HG03159 (cell line): Measurements from ENCODE around the gene HOXC10.

ENCODE experiments used
- ATAC-seq: cut with Tn5 transposase; IDR thresholded peaks from one replicate; pipeline ENCODE4 v1.9.1; 2021; ENCODE audit warnings: mild to moderate bottlenecking, moderate library complexity; ENCODE audit not compliant: unreplicated experiment

Gene HOXC10

DNA sequence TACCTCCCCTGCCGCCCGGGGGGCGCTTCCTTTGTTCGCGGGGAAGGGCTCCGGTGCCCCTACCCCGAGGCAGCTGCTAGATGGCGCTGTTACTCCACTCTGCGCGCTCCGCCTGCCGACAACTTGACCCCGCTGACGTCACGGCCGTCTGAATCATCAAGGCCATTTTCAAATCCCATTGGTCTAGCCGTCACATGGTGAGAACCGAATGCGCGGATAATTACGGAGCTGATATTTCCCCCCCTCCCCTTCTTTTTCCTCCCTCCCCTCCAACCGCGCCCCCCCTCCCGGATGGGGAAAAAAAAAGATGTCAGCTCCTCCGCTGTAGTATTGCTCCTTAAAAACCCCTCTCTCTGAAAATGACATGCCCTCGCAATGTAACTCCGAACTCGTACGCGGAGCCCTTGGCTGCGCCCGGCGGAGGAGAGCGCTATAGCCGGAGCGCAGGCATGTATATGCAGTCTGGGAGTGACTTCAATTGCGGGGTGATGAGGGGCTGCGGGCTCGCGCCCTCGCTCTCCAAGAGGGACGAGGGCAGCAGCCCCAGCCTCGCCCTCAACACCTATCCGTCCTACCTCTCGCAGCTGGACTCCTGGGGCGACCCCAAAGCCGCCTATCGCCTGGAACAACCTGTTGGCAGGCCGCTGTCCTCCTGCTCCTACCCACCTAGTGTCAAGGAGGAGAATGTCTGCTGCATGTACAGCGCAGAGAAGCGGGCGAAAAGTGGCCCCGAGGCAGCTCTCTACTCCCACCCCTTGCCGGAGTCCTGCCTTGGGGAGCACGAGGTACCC lies at the start of gene HOXC10:
HOXC10 (plus strand) TSS at position 246 of the 791 bp plus-strand sequence; CDS start at position 360, 114 bp downstream.
- ATAC-seq = no peak

DNA sequence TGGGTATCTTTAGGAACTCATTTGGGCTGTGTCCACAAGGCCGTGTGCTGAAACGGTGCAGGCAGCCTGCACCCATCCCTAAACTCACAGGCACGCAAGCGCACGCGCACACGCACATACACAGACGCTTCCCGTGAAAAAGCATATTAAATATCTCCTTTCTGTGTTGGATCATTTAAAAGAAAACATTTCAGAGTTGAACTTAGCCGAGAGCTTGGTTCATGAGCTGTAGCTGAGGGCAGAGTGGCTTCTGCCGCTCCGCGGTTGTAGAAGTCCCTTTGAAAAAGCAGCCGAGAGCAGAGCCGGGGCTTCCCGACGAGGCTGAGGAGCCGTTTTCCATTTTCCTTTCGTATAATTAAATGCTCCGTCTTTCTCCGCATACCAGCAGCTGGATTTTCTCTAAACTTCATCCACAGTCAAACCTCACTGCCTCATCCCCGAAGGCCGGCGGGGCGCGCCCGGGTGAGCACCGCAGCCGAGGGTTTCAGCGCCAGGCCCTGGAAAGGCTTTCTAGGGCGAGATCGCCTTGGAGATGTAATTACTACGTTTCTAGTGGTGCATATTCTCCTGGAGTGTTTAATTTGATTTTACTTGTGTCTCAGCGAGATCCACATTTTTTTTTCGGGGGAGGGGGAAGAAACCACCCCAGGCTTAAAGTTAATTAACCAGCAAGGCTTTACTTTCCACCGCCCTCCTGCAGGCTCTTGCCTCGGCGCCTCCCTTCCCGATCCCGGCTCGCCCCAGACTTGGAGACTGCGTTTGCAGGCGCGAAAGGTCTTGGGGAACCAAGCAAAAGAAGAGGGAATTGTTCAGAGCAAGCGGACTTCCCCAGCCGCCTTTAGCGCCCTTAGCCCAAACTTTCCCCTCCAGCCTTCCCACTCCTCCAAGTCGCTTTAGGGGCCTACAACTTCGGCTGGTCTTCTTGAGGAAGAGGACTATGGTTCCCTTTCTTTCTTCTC lies 49.3 kb upstream of the HOXC10 start:
- no peak for ATAC-seq

DNA sequence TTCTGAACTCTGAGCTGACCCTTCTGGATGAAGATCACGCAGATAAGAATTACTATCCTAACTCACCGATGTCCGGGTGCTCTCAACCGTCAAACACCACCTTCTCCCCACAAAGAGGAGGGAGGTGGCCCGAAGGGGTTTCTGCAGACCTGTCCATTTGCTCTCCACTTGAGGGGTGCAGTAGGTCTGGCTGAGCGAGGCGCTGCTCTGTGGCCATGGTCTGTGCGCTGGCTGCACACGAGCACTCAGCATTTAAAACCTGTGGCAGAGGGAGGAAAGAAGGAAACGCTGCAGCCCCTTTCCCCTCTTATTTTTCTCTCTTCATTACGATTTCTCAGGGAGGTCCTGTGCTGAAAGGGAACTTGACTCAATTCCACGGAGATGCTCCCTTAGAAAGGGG lies 47.8 kb upstream of the HOXC10 start:
- no peak for ATAC-seq

GRCh38 chr12:53937596-53938325 lies 47.2 kb upstream of the HOXC10 start:
- ATAC-seq = no peak

- no peak for ATAC-seq
These were observed 46.4 kb upstream of the HOXC10 start, which contains the start of gene HOXC13 for GRCh38 chr12:53938326-53939140. TSS of gene HOXC13 (plus strand) at chr12:53938831. CDS start at chr12:53938907, 76 bp downstream.

- no peak for ATAC-seq
These were observed 45.5 kb upstream of the HOXC10 start for GRCh38 chr12:53939141-53940108.

GRCh38 chr12:53940443-53941014 lies 44.4 kb upstream of the HOXC10 start:
- no peak for ATAC-seq

DNA sequence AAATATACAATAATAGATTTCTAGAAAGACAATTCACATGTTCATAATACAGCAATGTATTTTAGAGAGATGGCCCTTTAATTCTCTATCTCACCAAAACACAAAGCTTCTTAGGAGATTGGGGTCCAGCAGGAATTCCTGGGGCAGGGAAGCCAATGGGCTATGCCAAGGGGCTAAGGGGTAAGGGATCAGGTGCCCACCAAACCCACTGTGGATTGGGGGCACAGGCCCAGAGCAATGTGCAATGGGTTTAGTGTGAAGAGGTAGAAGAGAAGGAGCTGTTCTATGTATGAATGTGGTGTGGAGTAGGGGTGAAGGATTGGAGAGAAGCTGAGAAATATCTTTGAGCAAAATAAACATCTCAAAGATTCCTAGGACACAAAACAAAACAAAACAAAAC lies 43.8 kb upstream of the HOXC10 start:
- ATAC-seq = no peak

DNA sequence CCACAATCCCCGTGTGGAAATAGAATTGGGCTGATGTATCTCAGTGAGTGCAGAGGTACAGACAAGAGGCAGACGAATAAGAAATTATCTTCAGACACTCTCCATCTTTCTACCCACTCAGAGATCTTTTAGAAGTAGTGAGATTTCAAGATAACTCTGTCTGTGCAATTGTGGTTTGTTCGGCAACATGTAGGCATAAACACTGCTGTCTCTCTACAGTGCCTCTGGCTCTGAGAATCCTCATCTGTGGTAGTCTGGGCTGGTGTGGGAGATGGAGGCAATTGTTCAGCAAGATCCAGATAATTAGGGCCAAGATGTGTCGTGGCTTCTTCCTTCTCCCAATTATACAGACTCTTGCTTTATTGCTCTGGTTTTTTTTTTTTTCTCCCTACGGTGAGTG lies 43.2 kb upstream of the HOXC10 start:
- ATAC-seq = no peak

- no peak for ATAC-seq
These were observed 42.4 kb upstream of the HOXC10 start for GRCh38 chr12:53942467-53942997.

DNA sequence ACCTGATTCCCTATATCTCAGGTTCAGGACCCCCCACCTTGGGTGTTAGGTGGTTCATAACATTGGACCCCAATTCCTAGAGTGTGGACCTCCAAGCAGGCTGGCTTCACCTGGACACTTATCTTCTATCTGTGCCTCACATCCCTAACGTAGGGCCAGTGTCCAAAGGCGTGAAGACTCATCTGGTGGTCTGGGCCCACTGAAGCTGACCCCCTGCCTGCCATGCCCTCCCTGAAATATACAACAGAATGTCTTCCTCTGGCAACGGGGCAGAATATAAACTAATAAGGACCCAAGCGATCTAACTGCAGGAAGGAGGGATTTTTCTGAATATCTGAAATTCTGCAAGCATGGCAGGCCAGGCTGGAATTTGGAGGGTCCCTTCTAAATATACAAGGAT lies 40.7 kb upstream of the HOXC10 start:
- no peak for ATAC-seq

- ATAC-seq = no peak
These were observed 39.8 kb upstream of the HOXC10 start for GRCh38 chr12:53944907-53945847.

- ATAC-seq = no peak
These were observed 37.2 kb upstream of the HOXC10 start for GRCh38 chr12:53947743-53948142.

DNA sequence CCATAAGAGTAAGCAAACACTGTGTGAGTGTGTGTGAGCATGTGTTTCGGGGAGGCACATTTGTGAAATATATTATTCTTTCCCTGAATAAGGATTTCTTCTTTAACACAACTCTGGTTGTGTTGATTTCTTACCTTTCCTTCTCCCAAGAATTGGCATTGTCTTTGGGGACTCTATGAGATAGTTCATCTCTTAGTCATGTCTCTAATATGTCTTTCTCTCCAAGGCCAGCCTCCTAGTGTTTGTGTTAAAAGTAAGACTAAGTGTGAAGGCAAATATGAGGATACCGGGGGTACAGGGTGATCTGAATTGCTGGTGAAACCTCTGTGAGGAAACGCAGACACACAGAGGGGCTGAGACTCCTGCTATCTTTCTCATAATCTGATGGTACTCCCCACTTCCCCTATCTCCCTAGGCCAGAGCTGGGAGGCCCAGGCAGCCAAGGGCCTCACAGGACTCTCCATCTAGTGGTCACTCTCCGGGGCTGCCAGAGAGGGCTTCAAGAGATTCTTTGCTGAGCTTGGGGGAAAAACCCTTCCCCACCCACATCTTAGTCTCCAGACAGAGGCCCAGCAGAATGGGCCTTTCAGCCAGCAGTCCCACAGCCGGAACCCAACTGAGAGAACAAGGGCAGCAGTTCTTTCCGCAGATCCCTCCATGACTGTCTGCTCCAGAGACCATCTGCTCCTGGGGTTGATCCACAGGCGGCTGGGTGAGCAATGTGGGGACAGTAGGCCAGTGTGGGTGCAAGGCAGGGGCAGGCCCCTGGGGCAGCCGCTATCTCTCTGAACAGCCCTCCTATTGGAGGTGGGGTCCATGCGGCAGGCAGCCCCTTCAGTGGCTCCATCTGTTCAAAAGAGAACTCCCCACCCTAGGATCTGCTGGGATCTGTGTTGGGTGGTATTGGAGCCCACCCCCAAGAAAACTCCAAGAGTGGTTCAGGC lies 36.0 kb upstream of the HOXC10 start:
- no peak for ATAC-seq

DNA sequence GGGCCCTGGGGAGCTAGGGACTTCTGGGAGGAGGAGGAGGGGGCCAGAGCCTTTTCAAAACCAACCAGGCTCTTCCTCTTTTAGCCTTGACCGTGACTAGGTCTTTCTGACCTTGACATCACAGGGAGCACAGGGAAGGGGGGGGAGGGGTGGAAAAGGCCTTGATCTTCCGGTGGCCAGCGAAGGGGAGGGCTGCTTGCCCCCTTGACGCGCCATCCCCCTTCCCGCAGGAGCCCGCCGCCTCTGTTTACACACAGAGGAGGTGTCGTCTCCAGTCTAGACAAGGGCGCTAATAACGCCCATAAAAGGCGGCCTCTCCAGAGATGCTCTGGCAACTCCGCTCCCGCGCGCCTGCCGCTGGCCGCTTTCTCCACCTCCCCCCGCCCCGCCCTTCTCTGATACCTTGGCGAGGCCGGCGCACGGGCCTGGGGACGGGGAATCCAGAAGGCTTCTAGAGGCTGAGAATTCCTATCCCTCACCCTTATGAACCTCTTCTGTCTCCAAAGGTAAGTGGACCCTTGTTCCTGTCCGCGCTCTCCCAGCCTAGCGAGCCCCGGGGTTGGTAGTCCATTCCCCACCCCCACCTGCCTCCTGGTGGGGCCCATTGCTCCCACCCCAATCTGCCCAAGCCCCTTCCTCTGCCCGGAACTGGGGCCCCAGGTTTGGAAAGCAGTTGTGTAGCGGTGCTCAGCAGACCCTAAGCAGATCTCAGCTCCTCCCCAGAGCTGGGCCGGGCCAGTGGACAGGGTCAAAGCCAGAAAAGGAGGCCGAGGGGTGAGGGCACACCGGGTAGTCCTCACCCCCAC lies 35.1 kb upstream of the HOXC10 start:
- no peak for ATAC-seq

GRCh38 chr12:53950437-53950773 lies 34.5 kb upstream of the HOXC10 start:
- no peak for ATAC-seq
